ENCODE results near the gene IL33.
"Not testable (repeated sequence)": the region's sequence is repeated elsewhere in the genome, so short reads cannot be mapped to it uniquely, and the experiment has no call there.

Gene IL33, protein sequence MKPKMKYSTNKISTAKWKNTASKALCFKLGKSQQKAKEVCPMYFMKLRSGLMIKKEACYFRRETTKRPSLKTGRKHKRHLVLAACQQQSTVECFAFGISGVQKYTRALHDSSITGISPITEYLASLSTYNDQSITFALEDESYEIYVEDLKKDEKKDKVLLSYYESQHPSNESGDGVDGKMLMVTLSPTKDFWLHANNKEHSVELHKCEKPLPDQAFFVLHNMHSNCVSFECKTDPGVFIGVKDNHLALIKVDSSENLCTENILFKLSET

DNA sequence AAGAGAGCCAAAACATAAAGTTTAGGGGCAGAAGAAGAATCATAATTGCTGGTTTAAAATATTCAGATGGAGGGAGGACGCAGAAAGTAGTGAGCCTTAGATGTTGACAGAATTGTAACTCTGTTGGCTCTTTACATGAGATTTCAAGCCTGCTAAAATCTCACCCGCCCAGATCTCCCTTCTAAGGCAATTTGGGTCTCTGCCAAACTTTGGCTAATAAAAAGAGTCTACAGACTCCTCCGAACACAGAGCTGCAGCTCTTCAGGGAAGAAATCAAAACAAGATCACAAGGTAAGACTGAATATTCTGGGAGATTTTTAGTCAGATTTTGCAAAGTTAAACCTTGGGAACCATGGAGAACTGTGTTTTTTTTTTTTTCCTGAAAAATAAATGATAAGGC, at the start of gene IL33:
Gene IL33 (plus strand): TSS at position 246 of the 400 bp plus-strand sequence. CDS start 25,888 bp downstream, outside the sequence.
- DNase-seq (ENCODE audit: low read depth in 2 of 2) = no peak

GRCh38 chr9:6171667-6172066, 43.9 kb upstream of the IL33 start:
- DNase-seq (ENCODE audit: low read depth in 2 of 2) = no peak

- DNase-seq (ENCODE audit: low read depth in 2 of 2) = no peak
Observed at GRCh38 chr9:6173914-6174313, 41.7 kb upstream of the IL33 start.

- not testable (repeated sequence) for DNase-seq (ENCODE audit: low read depth in 2 of 2)
Observed at GRCh38 chr9:6182549-6183226, 32.9 kb upstream of the IL33 start.

DNA sequence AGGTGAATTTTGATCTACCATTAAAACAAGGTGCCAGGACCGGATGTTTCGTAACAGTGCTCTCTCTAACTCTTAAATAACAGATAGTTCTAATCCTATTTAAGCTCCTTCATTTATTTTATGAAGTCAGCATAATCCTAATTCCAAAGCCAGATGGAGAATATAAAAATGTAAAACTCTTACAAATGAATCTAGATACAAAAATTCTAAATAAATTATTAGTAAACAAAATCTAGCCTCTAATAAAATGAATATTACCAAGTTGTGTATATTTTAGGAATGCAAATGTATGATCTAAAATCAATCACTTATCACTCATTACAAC, 32.4 kb upstream of the IL33 start:
- no peak for DNase-seq (ENCODE audit: low read depth in 2 of 2)

GRCh38 chr9:6183627-6184026, 32.0 kb upstream of the IL33 start:
- no peak for DNase-seq (ENCODE audit: low read depth in 2 of 2)

DNA sequence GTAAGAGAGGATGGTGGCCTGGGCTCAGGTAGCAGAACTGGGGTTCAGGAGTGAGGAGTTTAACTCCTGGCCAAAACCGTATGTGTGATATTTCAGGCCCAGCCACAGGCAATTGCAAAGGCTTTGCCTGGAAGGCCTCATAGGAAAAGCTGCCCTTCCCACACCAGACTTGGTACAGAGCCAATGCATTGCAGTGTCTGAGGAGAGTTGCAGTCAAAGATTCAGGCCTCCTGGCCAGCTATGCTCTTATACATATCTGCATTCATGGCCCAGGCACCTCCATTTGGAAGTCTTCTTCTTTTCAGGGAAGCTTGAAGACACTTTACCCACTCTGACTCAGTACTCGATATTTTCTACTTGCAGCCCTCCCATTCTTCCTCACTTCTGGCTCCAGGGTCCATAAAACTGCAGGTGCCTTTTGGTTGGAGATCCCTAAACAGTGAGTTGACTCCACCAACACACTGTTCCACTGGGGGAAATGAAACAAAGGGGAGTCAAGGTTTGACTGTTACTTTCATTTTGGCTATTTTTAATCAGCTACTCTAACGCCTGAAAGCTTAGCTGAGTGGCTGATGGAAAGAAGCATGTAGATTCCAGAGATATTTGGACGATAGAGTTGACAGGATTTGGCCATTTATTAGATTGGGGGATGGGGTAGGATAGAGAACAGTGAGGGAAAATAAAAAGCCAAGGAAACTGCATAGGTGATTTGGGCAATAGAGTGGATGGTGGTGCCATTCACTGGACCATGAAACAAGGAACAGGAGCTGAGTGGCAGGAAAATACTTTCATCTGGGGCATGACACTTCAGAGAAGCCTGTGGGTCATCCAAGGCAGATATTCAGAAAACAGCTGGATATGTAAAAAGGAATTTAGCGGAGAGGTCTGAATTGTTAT, 30.6 kb upstream of the IL33 start:
- no peak for DNase-seq (ENCODE audit: low read depth in 2 of 2)

GRCh38 chr9:6186691-6187090, 28.9 kb upstream of the IL33 start:
- DNase-seq (ENCODE audit: low read depth in 2 of 2) = no peak

- DNase-seq (ENCODE audit: low read depth in 2 of 2) = no peak
Observed at GRCh38 chr9:6187272-6187671, 28.3 kb upstream of the IL33 start.

- no peak for DNase-seq (ENCODE audit: low read depth in 2 of 2)
Observed at GRCh38 chr9:6188466-6188865, 27.1 kb upstream of the IL33 start.

DNA sequence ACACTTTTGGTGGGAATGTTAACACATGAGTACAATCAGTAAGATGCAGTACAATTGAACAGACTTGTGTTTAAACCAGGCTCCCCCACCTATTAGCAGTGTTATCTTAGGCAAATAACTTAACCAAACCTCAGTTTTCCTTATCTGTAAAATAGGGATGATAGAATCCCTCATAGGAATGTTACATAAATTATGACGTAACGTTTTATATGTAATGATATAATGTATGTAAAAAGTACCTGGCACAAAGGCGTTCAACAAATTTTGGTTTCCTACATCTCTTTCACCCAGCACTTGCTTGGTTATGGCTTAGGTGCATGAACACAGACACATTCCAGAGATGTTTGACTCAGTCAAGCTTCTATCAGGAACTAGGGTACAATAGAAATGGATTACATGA, 26.7 kb upstream of the IL33 start:
- DNase-seq (ENCODE audit: low read depth in 2 of 2) = no peak

DNA sequence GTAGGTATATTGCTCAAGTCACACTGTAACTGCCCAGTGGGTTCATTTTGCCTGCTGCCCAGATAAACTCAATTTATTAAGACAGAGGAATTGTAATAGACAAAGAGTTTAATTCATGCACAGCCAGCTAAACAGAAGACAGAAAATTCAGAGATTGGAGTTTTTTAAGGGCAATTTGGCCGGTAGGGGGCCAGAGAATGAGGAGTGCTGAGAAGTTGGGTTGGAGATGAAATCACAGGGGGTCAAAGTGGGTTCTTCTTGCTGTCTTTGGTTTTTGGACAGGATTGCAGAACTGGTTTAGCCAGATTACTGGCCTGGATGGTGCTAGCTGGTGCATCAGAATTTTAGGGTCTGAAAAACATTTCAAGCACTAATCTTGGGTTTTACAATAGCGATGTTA, 20.7 kb upstream of the IL33 start:
- no peak for DNase-seq (ENCODE audit: low read depth in 2 of 2)

DNA sequence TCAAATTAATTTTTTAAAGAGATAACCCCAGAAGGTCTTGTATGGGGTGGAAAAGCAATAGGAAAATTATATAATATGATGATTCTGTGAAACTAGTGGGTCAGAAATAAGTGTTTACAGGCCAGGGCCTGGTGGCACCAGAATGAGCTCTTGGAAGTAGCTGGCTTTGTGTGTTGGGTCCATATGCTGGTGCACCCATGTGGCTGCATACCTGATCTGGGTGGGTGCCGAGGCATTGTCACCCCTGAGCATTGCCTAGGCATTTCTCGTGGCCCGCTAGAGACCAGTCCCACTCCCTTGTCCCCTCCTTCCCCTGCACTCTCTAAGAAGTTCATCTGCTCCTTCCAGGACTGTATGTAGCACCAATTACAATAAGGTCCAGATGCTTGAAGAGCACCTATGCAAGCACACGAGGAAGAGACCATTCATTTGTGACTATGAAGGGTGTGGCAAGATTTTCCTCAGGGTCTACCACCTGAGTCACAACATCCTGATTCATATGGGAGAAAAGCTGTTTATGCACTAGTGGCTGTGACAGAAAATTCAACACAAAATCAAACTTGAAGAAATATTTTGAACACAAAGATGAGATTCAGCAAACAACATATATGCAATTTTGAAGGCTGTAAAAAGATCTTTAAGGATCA, 19.8 kb upstream of the IL33 start:
- DNase-seq (ENCODE audit: low read depth in 2 of 2) = no peak

- DNase-seq (ENCODE audit: low read depth in 2 of 2) = no peak
Observed at GRCh38 chr9:6197330-6197729, 18.3 kb upstream of the IL33 start.

DNA sequence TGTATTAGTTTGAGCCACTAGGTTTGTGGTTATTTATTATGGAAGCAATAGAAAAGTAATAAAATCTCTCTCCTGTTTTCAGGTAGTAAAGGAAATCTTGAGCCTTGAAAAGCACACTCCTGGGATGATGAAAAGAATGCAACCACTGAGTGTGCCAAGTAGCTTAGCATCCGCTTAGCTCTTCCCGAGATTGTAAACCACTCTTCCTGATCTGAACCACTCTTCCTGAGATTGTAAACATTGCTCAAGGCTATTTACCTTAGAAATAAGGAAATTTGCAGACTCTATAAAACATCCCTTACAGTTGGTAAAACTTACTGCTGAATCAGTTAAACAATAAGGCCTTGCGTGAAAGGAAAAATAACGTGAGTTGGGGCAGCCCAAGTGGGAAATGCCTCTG, 17.4 kb upstream of the IL33 start:
- no peak for DNase-seq (ENCODE audit: low read depth in 2 of 2)

- DNase-seq (ENCODE audit: low read depth in 2 of 2) = no peak
Observed at GRCh38 chr9:6199596-6199995, 16.0 kb upstream of the IL33 start.

DNA sequence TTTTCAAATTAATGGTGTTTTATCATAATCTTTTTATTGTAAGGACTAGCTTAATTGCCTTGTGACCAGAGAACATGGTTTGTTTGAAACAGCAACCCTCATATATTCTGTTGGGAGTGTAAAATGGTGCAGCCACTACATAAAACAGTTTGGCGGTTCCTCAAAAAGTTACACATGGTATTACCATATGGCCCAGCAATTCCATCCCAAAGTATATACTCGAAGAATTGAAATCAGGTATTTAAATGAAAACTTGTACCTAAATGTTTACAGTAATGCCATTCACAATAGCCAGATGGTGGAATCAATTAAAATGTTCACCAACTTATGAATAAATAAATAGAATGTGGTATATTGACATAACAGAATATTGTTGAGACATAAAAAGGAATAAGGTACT, 14.8 kb upstream of the IL33 start:
- no peak for DNase-seq (ENCODE audit: low read depth in 2 of 2)

- DNase-seq (ENCODE audit: low read depth in 2 of 2) = no peak
Observed at GRCh38 chr9:6209966-6210365, 5.6 kb upstream of the IL33 start.

DNA sequence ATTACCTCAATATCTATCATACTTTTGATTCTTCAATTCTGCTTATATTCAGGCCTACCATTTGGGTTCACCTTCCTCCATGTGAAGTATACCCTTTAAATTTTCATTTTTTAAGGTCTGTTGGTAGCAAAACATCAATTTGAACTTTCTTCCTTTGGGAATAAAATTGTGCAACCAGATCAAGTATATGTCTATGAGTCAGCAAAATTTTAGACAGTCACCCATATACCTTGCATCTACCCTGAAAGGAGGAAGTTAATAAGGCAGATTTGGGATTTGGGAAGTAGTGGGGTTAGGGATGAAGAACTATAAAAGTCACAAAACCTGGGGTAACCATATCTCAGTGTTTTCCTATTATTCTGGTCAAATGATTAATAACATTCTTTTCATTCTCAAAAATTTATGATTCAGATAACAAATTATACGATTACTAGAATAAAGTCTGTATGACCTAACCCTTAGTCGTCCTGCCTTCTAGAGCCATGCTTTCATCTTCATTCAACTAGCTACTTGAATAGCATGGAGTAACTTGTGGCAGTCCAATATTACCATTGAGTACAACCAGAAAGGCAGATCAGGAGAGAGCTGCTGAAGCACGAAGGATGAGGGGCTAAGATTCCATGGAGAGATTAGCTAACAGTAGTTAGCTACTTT, 2.8 kb upstream of the IL33 start:
- no peak for DNase-seq (ENCODE audit: low read depth in 2 of 2)

DNA sequence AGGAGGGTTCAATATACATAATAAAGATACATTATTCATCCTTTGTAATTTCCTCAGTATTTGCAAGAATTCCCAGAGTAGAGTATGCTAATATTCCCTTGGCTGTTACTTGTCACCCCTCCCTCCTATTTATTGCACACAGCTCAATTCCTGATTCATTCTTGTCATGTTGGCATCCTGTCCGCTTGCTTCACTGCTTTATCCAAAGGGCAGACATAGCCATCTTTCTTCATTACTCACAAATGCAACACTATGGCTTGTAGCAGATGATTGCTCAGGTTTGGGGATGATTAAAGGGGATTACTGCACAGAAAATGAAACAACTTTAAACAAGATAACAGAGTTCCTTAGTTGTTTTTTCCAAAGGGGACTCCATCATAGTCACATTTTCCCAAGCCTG, 1.2 kb upstream of the IL33 start:
- no peak for DNase-seq (ENCODE audit: low read depth in 2 of 2)

DNA sequence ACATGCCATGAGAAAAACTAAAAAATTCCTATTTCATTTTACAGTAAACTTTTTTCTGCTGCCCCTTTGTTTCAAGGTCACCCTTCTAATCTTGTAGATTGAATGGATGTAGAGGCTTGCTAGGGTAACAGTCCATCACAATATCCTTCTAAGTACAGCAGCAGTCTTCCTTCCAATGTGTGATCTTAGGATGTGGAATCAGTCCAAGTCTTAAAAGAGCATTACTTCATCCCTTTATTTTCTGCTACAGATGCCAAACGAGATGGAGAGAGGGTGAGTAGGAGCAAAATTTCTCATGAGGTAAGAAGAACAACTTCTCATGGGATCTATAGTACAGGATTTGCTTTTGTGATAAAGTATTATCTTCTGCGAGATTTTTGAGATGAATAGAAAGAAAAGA, 704 bp upstream of the IL33 start:
- no peak for DNase-seq (ENCODE audit: low read depth in 2 of 2)

- DNase-seq (ENCODE audit: low read depth in 2 of 2) = no peak
Observed at GRCh38 chr9:6216002-6216401, 395 bp downstream of the IL33 start.

Data from activated CD4-positive, alpha-beta T cell treated with anti-CD3 and anti-CD28 coated beads for 24 hours (primary cell).